H1 (cell line): ENCODE data around the gene PLXNB2. TPM values are rescaled to one million over a fixed set of nuclear protein-coding genes. Genes with fewer than 3 reads are reported as not detected.

Experiments used
- BCL11A ChIP-seq, 2 experiments: IDR thresholded peaks; one replicate each; pipeline ENCODE4 v1.6.1; 2011; ENCODE audit warnings: low read depth in 2 of 2, low read length in 2 of 2, mild to moderate bottlenecking in 2 of 2
- CHD2 ChIP-seq: IDR thresholded peaks from 2 replicates; pipeline ENCODE4 v1.6.1; 2012; ENCODE audit warnings: low read length, improper control_type of control experiment
- E2F6 ChIP-seq: IDR thresholded peaks from 2 replicates; pipeline ENCODE4 v1.6.1; 2012; ENCODE audit warnings: inconsistent platforms
- MAX ChIP-seq: IDR thresholded peaks from 2 replicates; pipeline ENCODE4 v1.6.1; 2012; ENCODE audit warnings: inconsistent platforms
- TAF1 ChIP-seq: IDR thresholded peaks from 2 replicates; pipeline ENCODE4 v1.6.1; 2011; ENCODE audit warnings: mild to moderate bottlenecking, low read depth, low read length
- YY1 ChIP-seq: IDR thresholded peaks from 2 replicates; pipeline ENCODE4 v1.6.1; 2011; ENCODE audit warnings: low read depth, mild to moderate bottlenecking, low read length
- ZNF274 ChIP-seq: IDR thresholded peaks from 2 replicates; pipeline ENCODE4 v1.7.0; 2012; ENCODE audit warnings: low read length, borderline replicate concordance; ENCODE audit errors: extremely low read depth
- polyA plus RNA-seq, 7 experiments: library from polyadenylated mRNA; depleted of rRNA in 3 of 7; stranded (reverse) in 5 of 7; unstranded in 2 of 7; fragments of >200 nt in 5 of 7; fragments of 200-250 nt in 2 of 7; gene quantifications; 1 replicate in 5 of 7; 2 replicates in 1 of 7; 4 replicates in 1 of 7; pipeline versions ENCODE4 v1.2.1 to v1.2.3, GENCODE V29; 2011 to 2013; ENCODE audit warnings: missing spikeins in 2 of 7, mixed read lengths in 2 of 7
- total RNA-seq: library from RNA; stranded (reverse); fragmentation: NEBNext Ultra II Directional; extraction: Animal tissue kit (Norgen Biotek cat#: 25700); gene quantifications from 2 replicates; pipeline ENCODE4 v1.2.1, GENCODE V29; 2021

Gene PLXNB2
- total and polyA plus RNA-seq, 2 of the 8 experiments (the other 6 are each of a cell fraction or from before 2014, with no cell fraction given) = 58.3 to 92.8 TPM

- no peak for TF ChIP-seq BCL11A (IDR thresholded peaks at IDR 0.05; ENCODE audit: low read depth in 2 of 2, low read length in 2 of 2)
- peak; percentile 87 for TF ChIP-seq MAX
- TF ChIP-seq CHD2 = no peak
- TF ChIP-seq TAF1 = no peak
- TF ChIP-seq E2F6 = peak; percentile 76
- TF ChIP-seq YY1 = peak; percentile 71
- no peak for TF ChIP-seq ZNF274
These were observed 7.4 kb downstream of the PLXNB2 start (continued) for GRCh38 chr22:50299785-50300619.
